ENCODE data around the gene SKAP1.

DNA sequence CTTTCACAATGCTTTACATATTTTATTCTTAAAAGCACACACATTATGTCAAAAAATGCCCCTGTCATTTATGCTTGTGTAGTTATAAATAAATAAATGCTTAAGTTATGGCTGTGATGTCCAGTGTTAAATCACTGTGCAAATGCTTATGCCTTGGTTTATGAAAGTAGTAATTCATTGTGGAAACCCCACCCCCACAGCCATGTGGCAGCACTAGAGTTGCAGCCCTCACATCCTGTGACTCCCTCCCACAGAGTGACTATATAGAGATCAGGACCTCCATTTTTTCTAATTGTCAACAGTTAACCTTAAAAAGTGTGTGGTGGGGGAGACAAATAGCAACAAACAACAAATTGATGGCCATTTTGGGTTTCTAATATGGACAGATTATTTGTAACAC, 2.4 kb downstream of the SKAP1 start:
- TF ChIP-seq, protein P1, sequence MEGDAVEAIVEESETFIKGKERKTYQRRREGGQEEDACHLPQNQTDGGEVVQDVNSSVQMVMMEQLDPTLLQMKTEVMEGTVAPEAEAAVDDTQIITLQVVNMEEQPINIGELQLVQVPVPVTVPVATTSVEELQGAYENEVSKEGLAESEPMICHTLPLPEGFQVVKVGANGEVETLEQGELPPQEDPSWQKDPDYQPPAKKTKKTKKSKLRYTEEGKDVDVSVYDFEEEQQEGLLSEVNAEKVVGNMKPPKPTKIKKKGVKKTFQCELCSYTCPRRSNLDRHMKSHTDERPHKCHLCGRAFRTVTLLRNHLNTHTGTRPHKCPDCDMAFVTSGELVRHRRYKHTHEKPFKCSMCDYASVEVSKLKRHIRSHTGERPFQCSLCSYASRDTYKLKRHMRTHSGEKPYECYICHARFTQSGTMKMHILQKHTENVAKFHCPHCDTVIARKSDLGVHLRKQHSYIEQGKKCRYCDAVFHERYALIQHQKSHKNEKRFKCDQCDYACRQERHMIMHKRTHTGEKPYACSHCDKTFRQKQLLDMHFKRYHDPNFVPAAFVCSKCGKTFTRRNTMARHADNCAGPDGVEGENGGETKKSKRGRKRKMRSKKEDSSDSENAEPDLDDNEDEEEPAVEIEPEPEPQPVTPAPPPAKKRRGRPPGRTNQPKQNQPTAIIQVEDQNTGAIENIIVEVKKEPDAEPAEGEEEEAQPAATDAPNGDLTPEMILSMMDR (IDR thresholded peaks at IDR 0.05), result no peak
- TF ChIP-seq EP300 (IDR thresholded peaks at IDR 0.05) (no peak), POLR2AphosphoS5 (IDR thresholded peaks at IDR 0.05) (no peak)

Data from upper lobe of left lung (tissue), 4 donors.